Hepatocyte (in vitro differentiated cells): ENCODE measurements around the gene SPX. TPM values are rescaled to one million over a fixed set of nuclear protein-coding genes. Genes with fewer than 3 reads are reported as not detected.

Experiments
- DNase-seq: peaks from one replicate; pipeline ENCODE4 v3.0.0-alpha.2; 2016; ENCODE audit warnings: low spot score
- H2AFZ ChIP-seq: fragments of 200-600 bp; sonication (generic); 2 replicates; pipeline ENCODE4 v1.6.0; 2016; ENCODE audit warnings: antibody characterized with exemption, mild to moderate bottlenecking
- H3K27ac ChIP-seq: fragments of 200-600 bp; sonication (generic); 2 replicates; pipeline ENCODE4 v1.5.1; 2016; ENCODE audit warnings: mild to moderate bottlenecking
- H3K27me3 ChIP-seq: fragments of 200-600 bp; sonication (generic); 2 replicates; pipeline ENCODE4 v1.6.1; 2016
- H3K36me3 ChIP-seq: fragments of 200-600 bp; sonication (generic); replicated peaks from 2 replicates; pipeline ENCODE4 v1.5.1; 2016; ENCODE audit warnings: low read depth; ENCODE audit not compliant: insufficient read depth
- H3K4me1 ChIP-seq: fragments of 200-600 bp; sonication (generic); 2 replicates; pipeline ENCODE4 v1.5.1; 2016; ENCODE audit warnings: mild to moderate bottlenecking, moderate library complexity; ENCODE audit not compliant: insufficient read depth
- H3K4me2 ChIP-seq: fragments of 200-600 bp; sonication (generic); 2 replicates; pipeline ENCODE4 v1.6.0; 2016
- H3K4me3 ChIP-seq: fragments of 200-600 bp; sonication (generic); 2 replicates; pipeline ENCODE4 v1.5.1; 2016; ENCODE audit warnings: mild to moderate bottlenecking
- H3K79me2 ChIP-seq: fragments of 200-600 bp; sonication (generic); 2 replicates; pipeline ENCODE4 v1.6.0; 2017; ENCODE audit warnings: mild to moderate bottlenecking
- H3K9me2 ChIP-seq: fragments of 200-600 bp; sonication (generic); replicated peaks from 2 replicates; pipeline ENCODE4 v1.6.0; 2017; ENCODE audit warnings: mild to moderate bottlenecking; ENCODE audit not compliant: insufficient read depth
- H3K9me3 ChIP-seq: fragments of 200-600 bp; sonication (generic); 2 replicates; pipeline ENCODE4 v1.5.1; 2016; ENCODE audit warnings: low read depth, mild to moderate bottlenecking
- H4K20me1 ChIP-seq: fragments of 200-600 bp; sonication (generic); 2 replicates; pipeline ENCODE4 v1.6.0; 2016; ENCODE audit warnings: mild to moderate bottlenecking; ENCODE audit not compliant: insufficient read depth, poor library complexity, severe bottlenecking
- EZH2 ChIP-seq: fragments of 200-600 bp; sonication (generic); IDR thresholded peaks from 2 replicates; pipeline ENCODE4 v1.6.1; 2016; ENCODE audit warnings: antibody characterized with exemption, mild to moderate bottlenecking, borderline replicate concordance
- EZH2phosphoT487 ChIP-seq: fragments of 200-600 bp; sonication (generic); IDR thresholded peaks from one replicate; pipeline ENCODE4 v1.6.1; 2018; ENCODE audit warnings: antibody characterized with exemption, mild to moderate bottlenecking, low read depth, moderate library complexity; ENCODE audit not compliant: unreplicated experiment, severe bottlenecking
- WGBS: methylation state at CpG from one replicate; pipeline ENCODE4 v1.1.6; 2016; ENCODE audit warnings: low lambda C conversion rate; ENCODE audit errors: missing lambda C conversion rate; 5-methylcytosine and 5-hydroxymethylcytosine counted together
- polyA plus RNA-seq: library from polyadenylated mRNA; unstranded; fragments of >200 nt; fragmentation: Nextera tagmentation; extraction: Ambion mirVana; gene quantifications from 2 replicates; pipeline ENCODE4 v1.2.1, GENCODE V29; 2016
- total RNA-seq: library from RNA; depleted of rRNA; stranded (reverse); fragments of >200 nt; gene quantifications from 2 replicates; pipeline ENCODE4 v1.2.3, GENCODE V29; 2014
- TF ChIP-seq, protein P1 (sequence below): fragments of 200-600 bp; sonication (generic); IDR thresholded peaks from 2 replicates; pipeline ENCODE4 v1.5.1; 2016; ENCODE audit warnings: antibody characterized with exemption, mild to moderate bottlenecking; ENCODE audit not compliant: poor library complexity

The SPX gene
- total and polyA plus RNA-seq, 2 experiments from 2014 or later, result 0.39 to 0.63 TPM

DNA sequence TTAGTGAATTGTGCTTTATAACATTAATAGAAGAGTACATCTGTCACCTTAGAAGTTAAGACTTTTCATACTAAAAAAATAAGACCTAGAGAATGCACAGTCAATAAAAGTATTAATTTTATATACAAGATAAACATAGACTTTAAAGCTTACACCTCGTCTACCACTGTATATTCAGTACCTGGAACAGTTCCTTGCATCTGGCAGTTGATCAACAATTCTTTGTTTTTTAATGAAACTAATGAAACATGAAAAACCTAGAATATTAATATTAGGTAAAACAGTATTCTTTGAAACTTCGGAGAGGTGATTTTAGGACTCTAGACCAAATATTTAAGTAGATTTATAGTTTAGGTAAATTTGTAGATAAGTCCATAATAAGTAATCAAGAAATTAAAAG is 20.2 kb upstream of the SPX start:
- H3K27me3 ChIP-seq, result no peaks in the 10 kb centered on the region
- peaks cover 13% of the 10 kb centered on the region for H4K20me1 ChIP-seq
- no peak overlapping the region for H3K4me2 ChIP-seq
- H3K4me1 ChIP-seq, result peaks cover 8% of the 10 kb centered on the region
- DNase-seq, result no peak
- WGBS, result 86% methylated on average over 2 of the region's 2 CpGs
- no peak overlapping the region for H2AFZ ChIP-seq
- peaks cover 66% of the 10 kb centered on the region for H3K79me2 ChIP-seq
- H3K27ac ChIP-seq, result no peak overlapping the region
- TF ChIP-seq EZH2 (no peak), EZH2phosphoT487 (no peak)
- TF ChIP-seq, protein P1, sequence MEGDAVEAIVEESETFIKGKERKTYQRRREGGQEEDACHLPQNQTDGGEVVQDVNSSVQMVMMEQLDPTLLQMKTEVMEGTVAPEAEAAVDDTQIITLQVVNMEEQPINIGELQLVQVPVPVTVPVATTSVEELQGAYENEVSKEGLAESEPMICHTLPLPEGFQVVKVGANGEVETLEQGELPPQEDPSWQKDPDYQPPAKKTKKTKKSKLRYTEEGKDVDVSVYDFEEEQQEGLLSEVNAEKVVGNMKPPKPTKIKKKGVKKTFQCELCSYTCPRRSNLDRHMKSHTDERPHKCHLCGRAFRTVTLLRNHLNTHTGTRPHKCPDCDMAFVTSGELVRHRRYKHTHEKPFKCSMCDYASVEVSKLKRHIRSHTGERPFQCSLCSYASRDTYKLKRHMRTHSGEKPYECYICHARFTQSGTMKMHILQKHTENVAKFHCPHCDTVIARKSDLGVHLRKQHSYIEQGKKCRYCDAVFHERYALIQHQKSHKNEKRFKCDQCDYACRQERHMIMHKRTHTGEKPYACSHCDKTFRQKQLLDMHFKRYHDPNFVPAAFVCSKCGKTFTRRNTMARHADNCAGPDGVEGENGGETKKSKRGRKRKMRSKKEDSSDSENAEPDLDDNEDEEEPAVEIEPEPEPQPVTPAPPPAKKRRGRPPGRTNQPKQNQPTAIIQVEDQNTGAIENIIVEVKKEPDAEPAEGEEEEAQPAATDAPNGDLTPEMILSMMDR, result no peak
- no peaks in the 10 kb centered on the region for H3K36me3 ChIP-seq
- no peak overlapping the region for H3K4me3 ChIP-seq
- H3K9me2 ChIP-seq, result no peaks in the 10 kb centered on the region
- no peaks in the 10 kb centered on the region for H3K9me3 ChIP-seq

DNA sequence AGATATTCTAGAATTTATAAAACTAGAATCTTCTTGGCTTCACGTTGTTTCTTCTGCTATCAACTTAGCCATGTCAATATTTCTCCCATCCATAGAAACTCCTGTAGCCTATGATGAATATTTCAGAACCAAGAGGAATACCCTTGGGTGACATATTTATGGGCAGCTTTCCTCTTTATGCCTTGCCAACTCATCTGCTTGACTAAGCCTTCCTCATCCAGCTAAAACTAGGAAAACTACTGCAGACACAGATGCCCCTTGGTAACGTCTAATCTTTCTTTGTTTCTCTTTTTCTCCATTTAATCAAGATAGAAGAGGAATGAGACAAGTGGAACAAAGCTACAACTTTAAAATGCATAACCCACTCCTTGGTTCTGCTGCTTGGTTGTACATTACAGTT is 18.2 kb upstream of the SPX start:
- no peak overlapping the region for H3K4me2 ChIP-seq
- no peak for DNase-seq
- H3K27me3 ChIP-seq, result no peaks in the 10 kb centered on the region
- no peaks in the 10 kb centered on the region for H3K36me3 ChIP-seq
- H3K4me1 ChIP-seq, result peaks cover 3% of the 10 kb centered on the region
- H2AFZ ChIP-seq, result no peak overlapping the region
- WGBS, result 90% methylated on average over 2 of the region's 2 CpGs
- TF ChIP-seq EZH2 (no peak), EZH2phosphoT487 (no peak)
- peaks cover 13% of the 10 kb centered on the region for H4K20me1 ChIP-seq
- no peak overlapping the region for H3K4me3 ChIP-seq
- no peaks in the 10 kb centered on the region for H3K9me3 ChIP-seq
- no peak overlapping the region for H3K27ac ChIP-seq
- peaks cover 57% of the 10 kb centered on the region for H3K79me2 ChIP-seq
- H3K9me2 ChIP-seq, result no peaks in the 10 kb centered on the region

DNA sequence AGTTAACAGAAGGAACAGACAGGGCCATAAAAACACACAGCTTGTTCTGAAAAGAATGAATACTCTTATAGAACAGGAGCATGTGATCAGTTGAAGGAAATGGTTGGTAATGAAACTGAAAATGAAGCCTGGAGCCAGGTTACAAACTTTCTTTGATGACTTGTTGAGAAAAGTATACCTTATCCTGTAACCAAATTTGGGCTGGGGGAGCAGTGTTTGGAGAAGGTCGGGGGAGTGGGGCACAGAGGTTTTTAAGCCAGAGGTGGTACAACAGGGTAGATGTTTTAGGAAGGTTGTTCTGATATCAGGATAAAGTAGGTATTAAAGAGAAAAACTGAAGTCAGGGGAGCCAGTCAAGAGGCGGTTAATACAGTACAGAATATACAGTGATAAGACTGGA is 16.3 kb upstream of the SPX start:
- Histone ChIP-seq H3K9me2 (no peaks in the 10 kb centered on the region), H3K27me3 (no peaks in the 10 kb centered on the region), H4K20me1 (peaks cover 8% of the 10 kb centered on the region), H3K27ac (no peak overlapping the region), H3K4me1 (no peaks in the 10 kb centered on the region), H3K9me3 (no peaks in the 10 kb centered on the region), H3K36me3 (no peaks in the 10 kb centered on the region), H3K4me2 (no peak overlapping the region), H2AFZ (no peak overlapping the region), H3K79me2 (peaks cover 38% of the 10 kb centered on the region), H3K4me3 (no peak overlapping the region)
- no peak for DNase-seq
- WGBS, result 50% methylated on average over 2 of the region's 2 CpGs
- no peak for TF ChIP-seq EZH2phosphoT487
- TF ChIP-seq, protein P1, result no peak
- TF ChIP-seq EZH2, result no peak

DNA sequence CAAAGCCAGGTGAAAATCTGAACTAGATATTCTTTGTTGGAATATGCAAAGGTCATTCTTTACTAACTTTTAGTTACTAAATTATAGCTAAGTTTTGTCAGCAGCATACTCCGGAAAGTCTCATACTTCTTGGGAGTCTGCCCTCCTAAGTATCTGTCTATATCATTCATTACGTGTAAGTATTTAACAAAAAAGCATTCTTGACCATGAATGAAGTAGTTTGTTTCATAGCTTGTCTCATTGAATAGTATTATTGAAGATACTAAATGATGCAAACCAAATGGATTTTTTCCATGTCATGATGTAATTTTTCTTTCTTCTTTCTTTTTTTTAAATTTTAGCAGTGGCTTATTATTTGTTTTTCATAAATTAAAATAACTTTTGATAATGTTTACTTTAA is 9.8 kb upstream of the SPX start:
- no peaks in the 10 kb centered on the region for H3K9me2 ChIP-seq
- no peaks in the 10 kb centered on the region for H4K20me1 ChIP-seq
- no peaks in the 10 kb centered on the region for H3K4me1 ChIP-seq
- no peak overlapping the region for H3K27ac ChIP-seq
- TF ChIP-seq EZH2phosphoT487 (no peak), EZH2 (no peak)
- TF ChIP-seq, protein P1, result no peak
- no peak overlapping the region for H3K4me3 ChIP-seq
- H2AFZ ChIP-seq, result no peak overlapping the region
- no peak for DNase-seq
- no peak overlapping the region for H3K4me2 ChIP-seq
- no peaks in the 10 kb centered on the region for H3K9me3 ChIP-seq
- H3K36me3 ChIP-seq, result no peaks in the 10 kb centered on the region
- no peaks in the 10 kb centered on the region for H3K27me3 ChIP-seq
- no peaks in the 10 kb centered on the region for H3K79me2 ChIP-seq
- 94% methylated on average over 2 of the region's 2 CpGs for WGBS
